ENCODE measurements around the gene TFCP2L1.
"Not testable (repeated sequence)": the region's sequence is repeated elsewhere in the genome, so short reads cannot be mapped to it uniquely, and the experiment has no call there.

Gene TFCP2L1

GRCh38 chr2:121233486-121234110 lies 51.4 kb downstream of the TFCP2L1 start:
- Histone ChIP-seq H3K27me3 (replicated peaks; ENCODE audit: control insufficient read depth, insufficient read depth, low read length) (peaks cover 63% of the 10 kb centered on the region), H3K9me3 (ENCODE audit: control insufficient read depth, low read length) (no peaks in the 10 kb centered on the region), H3K9ac (ENCODE audit: low read length) (no peak overlapping the region), H3K36me3 (ENCODE audit: control insufficient read depth, insufficient read depth, low read length, severe bottlenecking) (no peaks in the 10 kb centered on the region), H3K4me3 (ENCODE audit: low read length) (no peak overlapping the region), H3K4me1 (ENCODE audit: control insufficient read depth, insufficient read depth, low read length) (no peaks in the 10 kb centered on the region)
- DNase-seq (ENCODE audit: low read depth): no peak

DNA sequence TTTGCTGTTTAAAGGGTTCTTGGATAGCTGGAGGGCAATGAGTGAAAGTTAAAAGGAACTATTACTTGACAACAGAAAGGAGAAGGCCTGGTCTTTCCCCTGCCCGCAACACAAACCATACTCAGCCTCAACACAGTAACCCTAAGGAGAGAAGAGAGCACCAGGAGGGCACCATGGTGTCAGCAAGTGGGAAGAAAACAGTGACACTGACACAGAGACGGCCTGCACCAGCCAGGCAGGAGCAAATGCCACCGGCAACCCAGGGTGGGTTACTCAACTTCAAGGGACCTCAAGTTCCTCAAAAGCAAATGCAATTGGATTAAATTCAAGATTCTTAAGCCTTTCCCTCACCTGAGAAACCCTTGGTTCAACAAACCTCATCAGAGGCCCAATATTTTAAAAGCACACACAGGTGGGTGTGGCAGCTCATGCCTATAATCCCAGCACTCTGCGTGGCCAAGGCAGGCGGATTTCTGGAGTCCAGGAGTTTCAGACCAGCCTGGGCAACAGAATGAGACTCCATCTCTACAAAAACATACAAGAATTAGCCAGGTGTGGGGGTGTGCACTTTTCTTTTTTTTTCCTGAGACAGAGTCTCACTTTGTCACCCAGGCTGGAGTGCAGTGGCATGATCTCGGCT lies 52.3 kb downstream of the TFCP2L1 start:
- Histone ChIP-seq H3K9me3 (ENCODE audit: control insufficient read depth, low read length) (no peaks in the 10 kb centered on the region), H3K4me1 (ENCODE audit: control insufficient read depth, insufficient read depth, low read length) (no peaks in the 10 kb centered on the region), H3K27me3 (replicated peaks; ENCODE audit: control insufficient read depth, insufficient read depth, low read length) (peaks cover 58% of the 10 kb centered on the region), H3K36me3 (ENCODE audit: control insufficient read depth, insufficient read depth, low read length, severe bottlenecking) (no peaks in the 10 kb centered on the region), H3K4me3 (ENCODE audit: low read length) (no peak overlapping the region), H3K9ac (ENCODE audit: low read length) (no peak overlapping the region)
- DNase-seq (ENCODE audit: low read depth): no peak

DNA sequence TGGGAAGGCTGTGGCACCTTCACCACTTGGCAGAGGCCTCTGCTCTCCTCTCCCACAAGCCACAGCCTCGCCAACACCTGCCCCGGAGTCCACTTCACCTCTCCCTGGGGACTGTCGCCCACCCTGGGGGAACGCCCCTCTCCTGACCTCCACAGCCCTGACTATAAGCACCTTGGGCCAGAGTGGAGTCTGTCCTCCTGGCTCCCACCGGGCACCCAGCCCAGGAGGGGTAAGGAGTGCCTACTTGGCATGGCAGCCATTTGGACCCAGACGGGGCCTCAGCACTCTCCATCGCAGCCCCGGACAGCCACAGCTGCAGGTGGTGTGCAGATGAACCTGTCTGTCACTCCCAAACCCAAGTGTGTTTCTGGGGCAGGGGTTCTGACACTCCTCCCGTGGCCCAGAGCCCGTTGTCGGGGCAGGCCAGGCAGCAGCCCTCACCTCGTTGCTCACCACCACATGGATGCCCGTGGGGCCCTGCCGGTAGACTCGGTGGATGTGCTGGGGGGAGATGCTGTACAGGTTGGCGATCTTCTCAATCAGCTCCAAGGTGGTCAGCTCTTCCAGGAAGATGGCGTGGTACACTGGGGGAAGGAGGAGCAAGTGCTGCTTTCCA lies 53.5 kb downstream of the TFCP2L1 start:
- Histone ChIP-seq H3K36me3 (ENCODE audit: control insufficient read depth, insufficient read depth, low read length, severe bottlenecking) (no peaks in the 10 kb centered on the region), H3K4me1 (ENCODE audit: control insufficient read depth, insufficient read depth, low read length) (no peaks in the 10 kb centered on the region), H3K9me3 (ENCODE audit: control insufficient read depth, low read length) (no peaks in the 10 kb centered on the region), H3K27me3 (replicated peaks; ENCODE audit: control insufficient read depth, insufficient read depth, low read length) (peaks cover 50% of the 10 kb centered on the region), H3K9ac (ENCODE audit: low read length) (no peak overlapping the region), H3K4me3 (ENCODE audit: low read length) (no peak overlapping the region)
- no peak for DNase-seq (ENCODE audit: low read depth)

DNA sequence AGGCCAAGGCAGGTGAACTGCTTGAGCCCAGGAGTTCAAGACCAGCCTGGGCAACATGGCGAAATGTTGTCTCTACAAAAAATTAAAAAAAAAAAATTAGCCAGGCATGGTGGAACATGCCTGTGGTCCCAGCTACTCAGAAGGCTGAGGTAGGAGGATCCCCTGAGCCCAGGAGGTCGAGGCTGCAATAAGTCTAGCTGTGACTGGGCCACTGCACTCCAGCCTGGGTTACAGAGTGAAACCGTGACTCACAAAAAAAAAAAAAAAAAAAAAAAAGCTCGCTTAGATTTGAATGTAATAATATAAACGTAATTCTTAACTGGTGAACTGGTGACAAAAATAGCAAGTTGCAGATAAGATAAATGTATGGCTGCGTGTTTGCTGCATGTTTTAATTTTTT lies 56.5 kb downstream of the TFCP2L1 start:
- H3K27me3 ChIP-seq (replicated peaks; ENCODE audit: control insufficient read depth, insufficient read depth, low read length): peaks cover 35% of the 10 kb centered on the region

GRCh38 chr2:121227381-121228144 lies 57.4 kb downstream of the TFCP2L1 start:
- peaks cover 39% of the 10 kb centered on the region for H3K27me3 ChIP-seq (replicated peaks; ENCODE audit: control insufficient read depth, insufficient read depth, low read length)
- H3K9me3 ChIP-seq (ENCODE audit: control insufficient read depth, low read length); H3K9ac ChIP-seq (ENCODE audit: low read length); H3K4me1 ChIP-seq (ENCODE audit: control insufficient read depth, insufficient read depth, low read length); DNase-seq (ENCODE audit: low read depth); H3K36me3 ChIP-seq (ENCODE audit: control insufficient read depth, insufficient read depth, low read length, severe bottlenecking); H3K4me3 ChIP-seq (ENCODE audit: low read length): not testable (repeated sequence)

More for the DNA sequence above, 56.5 kb downstream of the TFCP2L1 start:
- H3K4me3 ChIP-seq (ENCODE audit: low read length): no peak overlapping the region
- H3K9me3 ChIP-seq (ENCODE audit: control insufficient read depth, low read length): no peaks in the 10 kb centered on the region
- H3K4me1 ChIP-seq (ENCODE audit: control insufficient read depth, insufficient read depth, low read length): no peaks in the 10 kb centered on the region
- no peaks in the 10 kb centered on the region for H3K36me3 ChIP-seq (ENCODE audit: control insufficient read depth, insufficient read depth, low read length, severe bottlenecking)
- H3K9ac ChIP-seq (ENCODE audit: low read length): no peak overlapping the region
- DNase-seq (ENCODE audit: low read depth): no peak

DNA sequence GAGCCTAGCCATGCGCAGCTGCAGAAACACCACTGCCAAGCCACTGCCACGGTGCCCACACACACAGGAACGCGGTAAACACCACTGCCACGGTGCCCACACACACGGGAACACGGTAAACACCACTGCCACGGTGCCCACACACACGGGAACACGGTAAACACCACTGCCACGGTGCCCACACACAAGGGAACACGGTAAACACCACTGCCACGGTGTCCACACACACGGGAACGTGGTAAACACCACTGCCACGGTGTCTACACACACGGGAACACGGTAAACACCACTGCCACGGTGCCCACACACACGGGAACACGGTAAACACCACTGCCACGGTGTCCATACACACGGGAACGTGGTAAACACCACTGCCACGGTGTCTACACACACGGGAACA lies 59.3 kb downstream of the TFCP2L1 start:
- not testable (repeated sequence) for H3K9ac ChIP-seq (ENCODE audit: low read length); H3K9me3 ChIP-seq (ENCODE audit: control insufficient read depth, low read length); H3K36me3 ChIP-seq (ENCODE audit: control insufficient read depth, insufficient read depth, low read length, severe bottlenecking); H3K4me3 ChIP-seq (ENCODE audit: low read length); H3K4me1 ChIP-seq (ENCODE audit: control insufficient read depth, insufficient read depth, low read length); DNase-seq (ENCODE audit: low read depth)
- H3K27me3 ChIP-seq (replicated peaks; ENCODE audit: control insufficient read depth, insufficient read depth, low read length): peaks cover 33% of the 10 kb centered on the region

DNA sequence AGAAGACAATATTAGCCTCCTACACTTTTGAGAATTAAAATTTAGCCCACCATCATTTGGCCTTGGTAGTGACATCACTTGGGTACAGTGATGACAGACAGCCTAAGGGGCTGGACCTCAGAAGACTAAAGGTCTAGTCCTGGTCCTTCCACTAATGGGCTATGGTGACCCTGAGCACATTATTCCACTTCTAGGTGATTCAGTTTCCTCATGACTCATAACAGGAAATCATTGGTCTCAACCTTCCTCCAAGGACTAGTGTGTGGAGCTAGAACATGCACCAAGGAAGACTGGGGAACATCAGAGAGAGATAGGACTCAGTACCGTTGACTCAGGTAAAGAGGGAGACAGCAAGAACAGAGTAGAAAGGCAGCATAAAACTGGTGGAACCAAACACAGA lies 64.0 kb downstream of the TFCP2L1 start:
- Histone ChIP-seq H3K9ac (ENCODE audit: low read length) (no peak overlapping the region), H3K4me3 (ENCODE audit: low read length) (no peak overlapping the region), H3K36me3 (ENCODE audit: control insufficient read depth, insufficient read depth, low read length, severe bottlenecking) (no peaks in the 10 kb centered on the region), H3K4me1 (ENCODE audit: control insufficient read depth, insufficient read depth, low read length) (no peaks in the 10 kb centered on the region), H3K9me3 (ENCODE audit: control insufficient read depth, low read length) (no peaks in the 10 kb centered on the region), H3K27me3 (replicated peaks; ENCODE audit: control insufficient read depth, insufficient read depth, low read length) (peaks cover 44% of the 10 kb centered on the region)
- no peak for DNase-seq (ENCODE audit: low read depth)

DNA sequence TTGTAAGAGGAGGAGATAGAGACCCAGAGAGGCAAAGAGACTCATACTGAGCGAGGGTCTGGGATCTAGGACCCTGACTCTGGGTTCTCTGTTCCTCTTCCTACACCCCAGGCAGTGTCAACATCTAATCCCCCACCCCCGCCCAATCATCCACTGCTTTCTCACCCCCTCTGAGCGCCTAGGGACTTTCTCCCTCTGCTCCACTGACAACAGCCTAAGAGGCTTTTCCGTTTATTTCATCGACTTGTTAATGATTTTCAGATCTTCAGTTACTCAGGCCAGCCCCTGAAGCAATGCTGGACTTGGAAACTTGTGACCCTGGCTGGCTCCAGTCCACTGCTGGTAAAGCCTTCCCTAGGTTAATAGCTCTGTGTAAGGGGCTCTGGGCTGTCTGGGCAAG lies 65.1 kb downstream of the TFCP2L1 start:
- Histone ChIP-seq H3K9ac (ENCODE audit: low read length) (no peak overlapping the region), H3K9me3 (ENCODE audit: control insufficient read depth, low read length) (no peaks in the 10 kb centered on the region), H3K27me3 (replicated peaks; ENCODE audit: control insufficient read depth, insufficient read depth, low read length) (peaks cover 44% of the 10 kb centered on the region), H3K36me3 (ENCODE audit: control insufficient read depth, insufficient read depth, low read length, severe bottlenecking) (no peaks in the 10 kb centered on the region), H3K4me3 (ENCODE audit: low read length) (no peak overlapping the region), H3K4me1 (ENCODE audit: control insufficient read depth, insufficient read depth, low read length) (no peaks in the 10 kb centered on the region)
- no peak for DNase-seq (ENCODE audit: low read depth)

DNA sequence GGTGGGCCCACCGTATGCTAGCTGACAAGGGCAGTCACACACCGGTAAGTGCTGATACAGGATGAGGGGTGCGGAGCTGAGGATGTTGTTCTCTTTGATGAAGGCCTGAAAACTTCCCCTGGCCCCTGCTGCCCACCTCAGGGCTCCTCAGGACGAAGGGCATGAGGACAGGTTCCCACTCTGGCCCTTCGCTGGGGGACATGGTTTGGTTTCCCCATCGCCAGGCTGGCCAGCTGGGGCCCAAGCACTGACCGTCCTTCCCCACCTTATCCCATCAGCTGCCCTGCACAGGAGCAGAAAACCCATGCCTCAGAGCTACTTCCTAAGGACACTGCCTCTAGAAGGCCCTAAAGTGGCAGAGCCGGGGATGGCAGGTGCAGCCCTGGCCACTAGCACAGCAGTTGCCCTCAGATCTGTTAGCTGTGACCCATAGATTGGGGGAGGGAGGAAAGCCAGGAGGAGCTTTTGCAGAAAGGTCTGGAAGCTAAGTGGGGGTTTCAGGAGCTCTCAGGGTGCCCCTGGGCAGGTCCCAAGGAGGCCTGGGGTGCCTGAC lies 66.5 kb downstream of the TFCP2L1 start:
- Histone ChIP-seq H3K4me1 (ENCODE audit: control insufficient read depth, insufficient read depth, low read length) (no peaks in the 10 kb centered on the region), H3K9me3 (ENCODE audit: control insufficient read depth, low read length) (no peaks in the 10 kb centered on the region), H3K9ac (ENCODE audit: low read length) (no peak overlapping the region), H3K4me3 (ENCODE audit: low read length) (no peak overlapping the region), H3K27me3 (replicated peaks; ENCODE audit: control insufficient read depth, insufficient read depth, low read length) (peaks cover 45% of the 10 kb centered on the region), H3K36me3 (ENCODE audit: control insufficient read depth, insufficient read depth, low read length, severe bottlenecking) (no peaks in the 10 kb centered on the region)
- DNase-seq (ENCODE audit: low read depth): no peak

DNA sequence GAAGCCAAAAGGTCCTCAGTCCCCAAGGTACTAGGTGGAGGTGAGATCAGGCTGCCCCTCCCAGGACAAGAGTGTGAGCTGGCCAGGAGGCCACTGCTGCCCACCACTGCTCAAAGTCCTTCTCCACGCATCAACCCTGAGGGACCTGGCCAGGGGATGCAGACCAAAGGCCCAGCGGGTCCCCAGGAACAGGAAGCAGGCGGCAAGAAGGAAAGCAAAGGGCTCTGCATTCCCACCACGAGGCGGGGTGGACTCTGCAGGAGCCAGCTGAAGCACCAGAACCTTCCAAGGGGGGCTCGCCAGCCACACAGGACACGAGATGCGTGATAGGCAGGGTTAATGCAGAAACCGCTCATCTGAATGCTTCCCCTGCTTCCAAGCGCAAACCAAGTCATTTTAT lies 67.4 kb downstream of the TFCP2L1 start:
- H3K4me3 ChIP-seq (ENCODE audit: low read length): no peak overlapping the region
- H3K36me3 ChIP-seq (ENCODE audit: control insufficient read depth, insufficient read depth, low read length, severe bottlenecking): no peaks in the 10 kb centered on the region
- H3K27me3 ChIP-seq (replicated peaks; ENCODE audit: control insufficient read depth, insufficient read depth, low read length): peaks cover 44% of the 10 kb centered on the region
- no peak for DNase-seq (ENCODE audit: low read depth)
- H3K9me3 ChIP-seq (ENCODE audit: control insufficient read depth, low read length): no peaks in the 10 kb centered on the region
- no peaks in the 10 kb centered on the region for H3K4me1 ChIP-seq (ENCODE audit: control insufficient read depth, insufficient read depth, low read length)
- H3K9ac ChIP-seq (ENCODE audit: low read length): no peak overlapping the region

- no peak for DNase-seq (ENCODE audit: low read depth)
- Histone ChIP-seq H3K36me3 (ENCODE audit: control insufficient read depth, insufficient read depth, low read length, severe bottlenecking) (no peaks in the 10 kb centered on the region), H3K4me3 (ENCODE audit: low read length) (no peak overlapping the region), H3K9ac (ENCODE audit: low read length) (no peak overlapping the region), H3K27me3 (replicated peaks; ENCODE audit: control insufficient read depth, insufficient read depth, low read length) (peaks cover 47% of the 10 kb centered on the region), H3K4me1 (ENCODE audit: control insufficient read depth, insufficient read depth, low read length) (peaks cover 6% of the 10 kb centered on the region), H3K9me3 (ENCODE audit: control insufficient read depth, low read length) (no peaks in the 10 kb centered on the region)
Observed at GRCh38 chr2:121214296-121214695, 70.7 kb downstream of the TFCP2L1 start.

Measured in adipocyte (in vitro differentiated cells).